Vagina (tissue), 2 donors: ENCODE results near the gene EFCAB10.

ENCODE experiments used
- CTCF ChIP-seq, 3 experiments: fragments of 450-650 bp in 2 of 3; fragments of 200-600 bp in 1 of 3; sonication (generic) in 1 of 3; IDR thresholded peaks; one replicate each; pipeline ENCODE4 v1.5.1; 2017 to 2019; ENCODE audit warnings: antibody characterized with exemption in 3 of 3, mild to moderate bottlenecking in 2 of 3, moderate library complexity in 2 of 3
- POLR2A ChIP-seq, 2 donors: fragments of 450-650 bp; IDR thresholded peaks; one replicate each; pipeline ENCODE4 v1.6.1; 2017; ENCODE audit warnings: antibody characterized with exemption in 2 of 2, mild to moderate bottlenecking in 2 of 2, moderate library complexity in 2 of 2
- POLR2AphosphoS5 ChIP-seq, 2 donors: sonication (generic); formaldehyde crosslinking; IDR thresholded peaks; one replicate each; pipeline ENCODE4 v1.9.0; 2017; ENCODE audit warnings: antibody characterized with exemption in 2 of 2, mild to moderate bottlenecking in 2 of 2, low read depth in 1 of 2; ENCODE audit not compliant: insufficient read depth in 1 of 2

GRCh38 chr7:105583061-105583460 lies 1.8 kb upstream of the EFCAB10 start:
- TF ChIP-seq CTCF (IDR thresholded peaks at IDR 0.05) (no peak), POLR2A (IDR thresholded peaks at IDR 0.05) (no peak), POLR2AphosphoS5 (IDR thresholded peaks at IDR 0.05; ENCODE audit: insufficient read depth in 1 of 2, low read depth in 1 of 2) (no peak)
